GM19023 (cell line): ENCODE measurements around the gene PWP2.
"Not testable (repeated sequence)": the region's sequence is repeated elsewhere in the genome, so short reads cannot be mapped to it uniquely, and the experiment has no call there.

ENCODE experiments used
- ATAC-seq: cut with Tn5 transposase; IDR thresholded peaks from one replicate; pipeline ENCODE4 v1.9.1; 2021; ENCODE audit warnings: mild to moderate bottlenecking, moderate library complexity; ENCODE audit not compliant: unreplicated experiment

Gene PWP2

GRCh38 chr21:44127827-44128226 lies 20.6 kb downstream of the PWP2 start:
- not testable (repeated sequence) for ATAC-seq

DNA sequence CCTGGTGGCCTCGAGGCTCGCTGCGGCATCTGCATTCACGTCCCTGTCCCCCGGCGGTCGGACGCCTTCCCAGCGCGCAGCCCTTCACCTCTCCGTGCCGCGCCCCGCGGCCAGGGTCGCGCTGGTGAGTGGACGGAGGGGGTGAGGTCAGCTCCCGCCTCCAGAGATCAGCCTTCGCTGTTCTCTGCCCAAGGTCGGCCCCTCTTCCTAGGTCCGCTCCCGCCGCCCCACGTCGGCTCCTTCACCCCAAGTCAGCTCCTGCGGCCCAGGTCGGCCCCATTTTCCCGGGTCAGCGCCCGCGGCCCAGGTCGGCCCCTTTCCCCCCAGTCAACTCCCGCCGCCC lies 26.5 kb downstream of the PWP2 start:
- not testable (repeated sequence) for ATAC-seq

GRCh38 chr21:44134732-44135131 lies 27.5 kb downstream of the PWP2 start:
- not testable (repeated sequence) for ATAC-seq

DNA sequence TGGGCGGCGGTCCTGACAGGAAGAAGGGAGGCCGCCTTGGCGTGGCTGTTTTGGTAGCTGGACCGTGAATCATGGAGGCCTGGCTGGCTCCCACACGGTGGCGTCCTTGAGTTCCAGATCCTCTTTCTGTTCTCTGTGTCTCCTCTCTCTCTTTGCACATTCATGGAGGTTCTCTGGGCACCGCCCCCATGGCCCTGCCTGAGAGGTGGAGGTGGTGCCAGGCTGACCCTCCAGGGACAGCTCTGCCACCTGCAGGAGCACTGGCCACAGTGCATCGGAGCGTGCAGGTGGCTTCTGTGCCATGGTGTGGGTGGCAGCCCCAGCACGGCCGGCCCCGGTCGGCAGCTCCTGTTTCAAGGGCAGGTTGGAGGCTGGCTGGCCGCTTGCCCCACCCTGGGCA lies 30.8 kb downstream of the PWP2 start:
- not testable (repeated sequence) for ATAC-seq

- ATAC-seq, result not testable (repeated sequence)
These were observed 32.8 kb downstream of the PWP2 start for GRCh38 chr21:44139787-44140551.

GRCh38 chr21:44140552-44140932 lies 33.3 kb downstream of the PWP2 start:
- ATAC-seq, result not testable (repeated sequence)

DNA sequence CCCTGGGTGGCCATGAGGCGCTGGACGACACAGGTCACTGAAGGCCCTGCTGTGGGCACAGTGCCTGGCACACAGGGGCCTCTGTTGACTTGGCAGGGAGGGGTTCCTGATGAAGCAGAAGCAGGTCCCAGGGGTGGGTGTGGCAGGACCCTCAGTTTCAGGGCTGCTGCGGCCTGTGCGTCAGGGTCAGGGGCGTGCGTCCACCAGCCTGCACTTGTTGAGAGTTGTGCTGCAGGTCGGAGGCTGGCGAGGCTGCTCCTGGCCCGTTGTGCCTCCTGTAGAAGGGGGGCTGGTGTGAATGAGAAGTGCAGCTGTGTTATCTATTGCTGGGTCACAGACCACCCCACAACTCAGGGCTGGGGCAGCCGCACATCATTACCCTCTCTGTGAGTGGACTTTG lies 35.3 kb downstream of the PWP2 start:
- ATAC-seq, result not testable (repeated sequence)

GRCh38 chr21:44143380-44143779 lies 36.2 kb downstream of the PWP2 start:
- peak; percentile 51 for ATAC-seq

GRCh38 chr21:44143996-44144395 lies 36.8 kb downstream of the PWP2 start:
- not testable (repeated sequence) for ATAC-seq

GRCh38 chr21:44144784-44145602 lies 37.8 kb downstream of the PWP2 start:
- not testable (repeated sequence) for ATAC-seq

- ATAC-seq, result not testable (repeated sequence)
These were observed 38.4 kb downstream of the PWP2 start for GRCh38 chr21:44145616-44146015.

GRCh38 chr21:44147108-44147507 lies 39.9 kb downstream of the PWP2 start:
- ATAC-seq, result not testable (repeated sequence)

GRCh38 chr21:44150255-44150654 lies 43.1 kb downstream of the PWP2 start:
- ATAC-seq, result not testable (repeated sequence)

DNA sequence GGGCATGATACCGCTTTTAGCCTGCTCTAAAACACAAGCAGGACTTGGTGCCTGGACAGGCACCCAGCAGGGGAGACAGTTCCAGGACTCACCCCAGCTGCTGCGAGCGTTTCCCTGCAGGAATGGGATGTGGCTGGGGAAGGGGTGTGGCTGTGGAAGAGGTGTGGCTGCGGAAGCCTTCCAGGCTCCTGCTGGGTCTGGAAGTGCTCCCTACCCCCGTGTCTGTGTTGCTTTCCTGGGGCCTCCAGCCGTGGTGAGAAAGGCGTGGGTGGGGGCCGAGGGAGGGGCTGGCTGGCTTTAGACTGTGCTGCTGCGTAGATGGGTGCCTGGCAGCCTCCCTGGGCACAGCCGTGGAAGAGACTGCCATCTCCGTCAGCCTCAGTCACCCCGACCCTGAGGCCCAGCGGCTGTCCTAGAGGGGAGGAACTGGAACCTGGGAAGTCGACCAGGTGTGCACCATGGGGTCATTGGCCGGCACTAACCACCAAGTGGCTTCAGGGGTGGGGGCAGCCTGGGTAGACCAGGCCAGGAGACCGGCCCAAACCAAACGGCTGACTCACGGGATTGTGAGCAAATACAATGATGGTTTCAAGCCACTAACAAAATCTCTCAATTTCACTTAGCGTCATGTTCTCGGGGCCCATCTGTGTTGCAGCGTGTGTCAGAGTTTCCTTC lies 46.2 kb downstream of the PWP2 start:
- not testable (repeated sequence) for ATAC-seq

DNA sequence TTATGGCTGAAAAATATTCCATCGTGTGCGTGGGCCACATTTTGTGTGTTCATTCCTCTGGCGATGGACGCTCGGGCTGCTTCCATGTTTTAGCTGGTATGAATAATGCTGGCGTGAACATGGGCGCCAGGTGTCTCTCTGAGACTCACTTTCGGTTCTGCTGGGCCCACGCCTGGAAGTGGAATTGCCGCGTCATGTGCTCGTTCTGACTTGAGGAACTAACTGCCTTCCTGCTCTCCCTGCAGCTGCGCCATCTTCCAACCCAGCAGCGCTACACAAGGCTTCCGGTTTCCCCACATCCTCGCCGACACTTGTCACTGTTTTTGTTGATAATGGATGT lies 46.7 kb downstream of the PWP2 start:
- not testable (repeated sequence) for ATAC-seq

GRCh38 chr21:44154816-44155230 lies 47.6 kb downstream of the PWP2 start:
- peak; percentile 29 for ATAC-seq

DNA sequence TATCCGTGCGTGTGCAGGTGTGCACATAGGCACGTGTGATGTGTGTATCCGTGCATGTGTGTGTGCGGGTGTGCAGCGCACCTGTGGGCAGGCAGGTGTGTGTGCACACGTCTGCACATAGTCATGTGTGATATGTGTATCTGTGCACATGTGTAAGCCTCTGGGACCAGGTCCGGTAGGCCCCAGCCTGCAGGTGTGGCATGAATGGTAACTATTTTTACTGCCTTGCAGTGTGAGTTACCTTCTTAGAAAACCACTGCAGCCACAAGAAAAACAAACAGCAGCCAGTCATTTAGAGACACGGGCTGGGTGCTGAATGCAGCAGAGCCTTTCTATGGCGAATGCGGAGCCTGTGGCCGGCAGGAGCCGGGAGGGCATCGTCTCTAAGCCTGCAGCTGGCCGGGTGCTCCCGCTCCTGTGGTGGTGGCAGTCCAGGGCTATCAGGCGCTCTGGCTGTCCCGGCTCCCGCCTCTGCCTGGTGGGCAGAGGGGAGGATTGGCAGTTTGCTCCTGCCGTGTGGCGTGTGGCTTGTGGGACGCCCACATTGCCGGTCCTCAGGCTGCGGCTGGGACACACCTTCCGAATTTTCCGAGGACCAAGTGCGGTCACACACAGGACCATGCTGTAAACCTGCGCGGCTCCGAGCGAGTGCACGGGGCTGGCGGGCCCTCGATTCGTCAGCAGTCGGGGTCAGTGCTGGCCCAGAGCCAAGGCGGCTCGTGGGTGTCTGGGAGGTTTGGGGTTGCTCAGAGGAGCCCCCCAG lies 48.2 kb downstream of the PWP2 start:
- ATAC-seq, result peak; percentile 45

GRCh38 chr21:44155994-44156380 lies 48.8 kb downstream of the PWP2 start:
- not testable (repeated sequence) for ATAC-seq

DNA sequence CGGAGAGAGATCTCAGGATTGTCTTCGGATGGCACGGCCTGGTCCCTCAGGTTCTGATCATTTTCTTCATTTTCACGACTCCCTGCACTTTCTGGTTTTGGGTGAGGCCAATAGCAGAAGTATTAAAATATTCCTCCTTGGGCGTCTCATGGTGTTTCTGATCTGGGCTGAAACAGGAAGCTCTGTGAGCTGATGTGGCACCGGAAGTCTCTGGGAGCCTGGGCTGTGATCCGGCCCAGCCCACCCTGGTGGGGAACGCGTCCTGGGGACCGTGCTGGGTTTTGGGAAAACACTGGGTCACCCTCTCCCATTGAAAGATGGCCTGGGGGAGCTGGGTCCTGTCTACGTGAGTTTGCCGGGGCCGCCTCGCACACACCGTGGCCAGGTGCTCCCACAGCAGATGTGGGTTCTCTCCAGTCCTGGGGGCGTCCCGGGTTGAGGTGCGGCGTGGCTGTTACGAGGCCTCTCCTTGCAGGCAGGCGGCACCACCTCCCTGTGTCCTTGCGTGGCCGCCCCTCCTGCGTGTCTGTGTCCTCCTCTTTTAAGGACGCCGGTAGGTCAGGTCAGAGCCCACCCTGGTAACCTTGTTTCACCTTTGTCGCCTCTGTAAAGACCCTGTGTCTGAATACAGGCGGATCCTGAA lies 50.4 kb downstream of the PWP2 start:
- not testable (repeated sequence) for ATAC-seq

DNA sequence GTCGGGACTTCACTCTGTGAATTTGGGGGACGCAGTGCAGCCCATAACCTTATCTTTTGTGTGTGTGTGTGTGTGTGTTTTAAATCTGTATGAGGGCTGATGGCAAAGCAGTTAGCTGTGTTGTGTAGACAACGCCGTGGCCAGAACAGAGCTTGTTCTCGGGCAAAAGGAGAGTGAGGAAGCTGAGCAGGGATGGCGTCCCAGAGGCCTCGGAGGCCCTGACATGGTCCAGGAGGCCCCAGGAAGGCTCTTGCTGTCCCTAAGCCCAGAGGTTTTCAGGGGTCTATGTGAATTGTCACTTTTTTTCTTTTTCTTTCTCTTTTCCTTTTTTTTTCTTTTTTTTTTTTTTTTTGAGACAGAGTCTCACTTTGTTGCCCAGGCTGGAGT lies 50.9 kb downstream of the PWP2 start:
- ATAC-seq, result not testable (repeated sequence)
